ENCODE measurements around the gene CABCOCO1. TPM values are rescaled to one million over a fixed set of nuclear protein-coding genes. Genes with fewer than 3 reads are reported as not detected.

Gene CABCOCO1
- total RNA-seq, 1 donor: 6.2 TPM

DNA sequence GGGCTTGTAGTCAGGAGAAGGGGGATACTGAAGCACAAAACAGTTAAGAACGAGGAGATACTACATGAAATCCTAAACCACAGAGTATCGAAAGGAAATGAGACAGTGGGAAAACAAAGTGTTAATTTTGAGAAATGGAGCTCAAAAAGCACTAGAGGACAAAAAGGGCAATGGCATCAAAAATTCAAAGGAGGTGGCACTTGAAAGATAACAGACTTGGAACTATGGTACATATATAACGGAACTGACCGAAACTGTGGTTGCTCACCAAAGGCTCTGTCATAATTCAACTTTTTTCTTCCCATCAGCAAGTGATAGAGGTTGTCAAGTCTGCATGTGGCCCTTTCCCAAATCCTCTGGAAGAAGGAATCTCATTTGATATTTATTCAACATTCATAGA lies 97.0 kb downstream of the CABCOCO1 start:
- no peak overlapping the region for H3K4me3 ChIP-seq (ENCODE audit: low read depth, low read length)
- DNase-seq (ENCODE audit: low read depth): no peak
- TF ChIP-seq, protein P1, sequence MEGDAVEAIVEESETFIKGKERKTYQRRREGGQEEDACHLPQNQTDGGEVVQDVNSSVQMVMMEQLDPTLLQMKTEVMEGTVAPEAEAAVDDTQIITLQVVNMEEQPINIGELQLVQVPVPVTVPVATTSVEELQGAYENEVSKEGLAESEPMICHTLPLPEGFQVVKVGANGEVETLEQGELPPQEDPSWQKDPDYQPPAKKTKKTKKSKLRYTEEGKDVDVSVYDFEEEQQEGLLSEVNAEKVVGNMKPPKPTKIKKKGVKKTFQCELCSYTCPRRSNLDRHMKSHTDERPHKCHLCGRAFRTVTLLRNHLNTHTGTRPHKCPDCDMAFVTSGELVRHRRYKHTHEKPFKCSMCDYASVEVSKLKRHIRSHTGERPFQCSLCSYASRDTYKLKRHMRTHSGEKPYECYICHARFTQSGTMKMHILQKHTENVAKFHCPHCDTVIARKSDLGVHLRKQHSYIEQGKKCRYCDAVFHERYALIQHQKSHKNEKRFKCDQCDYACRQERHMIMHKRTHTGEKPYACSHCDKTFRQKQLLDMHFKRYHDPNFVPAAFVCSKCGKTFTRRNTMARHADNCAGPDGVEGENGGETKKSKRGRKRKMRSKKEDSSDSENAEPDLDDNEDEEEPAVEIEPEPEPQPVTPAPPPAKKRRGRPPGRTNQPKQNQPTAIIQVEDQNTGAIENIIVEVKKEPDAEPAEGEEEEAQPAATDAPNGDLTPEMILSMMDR (IDR thresholded peaks at IDR 0.05; ENCODE audit: insufficient read depth, low read length): no peak

DNA sequence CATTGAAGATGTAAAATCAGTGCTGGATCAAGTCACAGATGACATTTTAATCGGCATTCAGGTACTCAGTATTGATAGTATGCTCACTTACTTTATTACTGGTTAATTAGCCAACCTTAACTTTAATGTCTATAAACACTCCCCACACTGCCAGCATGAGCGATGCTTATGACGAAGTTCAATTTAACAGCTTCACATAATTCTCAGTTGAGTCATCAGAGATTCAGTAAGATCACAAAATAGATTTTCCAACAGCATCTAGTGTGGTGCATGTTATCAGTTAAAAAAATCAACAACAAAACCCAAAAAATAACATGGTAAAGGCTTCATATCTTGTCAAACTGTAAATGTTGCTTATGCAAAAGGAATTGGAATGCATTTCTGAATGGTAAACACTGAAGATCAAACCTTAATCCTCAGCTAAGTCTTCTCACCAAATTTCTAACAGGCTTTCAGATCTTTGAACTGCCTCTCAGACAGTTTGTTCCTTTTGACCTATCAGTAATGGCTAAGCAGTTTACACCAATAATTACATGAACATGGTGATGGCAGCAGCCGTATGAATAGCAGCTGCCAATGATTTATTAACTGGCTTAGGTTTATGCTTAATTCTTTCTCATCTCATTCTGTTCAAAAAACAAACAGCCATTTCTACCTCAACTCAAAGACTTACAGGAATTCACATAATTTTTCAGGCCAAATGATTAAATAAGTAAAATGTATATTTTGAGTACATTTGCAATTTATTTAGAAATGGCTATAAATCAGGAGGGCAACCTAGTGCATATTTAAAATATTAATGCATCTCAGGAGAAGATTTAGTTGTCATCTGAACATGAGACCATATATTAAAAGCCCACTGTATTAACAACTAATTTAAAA lies 98.5 kb downstream of the CABCOCO1 start:
- peak; percentile 79 for DNase-seq (ENCODE audit: low read depth)
- TF ChIP-seq, protein P1 (IDR thresholded peaks at IDR 0.05; ENCODE audit: insufficient read depth, low read length): no peak

DNA sequence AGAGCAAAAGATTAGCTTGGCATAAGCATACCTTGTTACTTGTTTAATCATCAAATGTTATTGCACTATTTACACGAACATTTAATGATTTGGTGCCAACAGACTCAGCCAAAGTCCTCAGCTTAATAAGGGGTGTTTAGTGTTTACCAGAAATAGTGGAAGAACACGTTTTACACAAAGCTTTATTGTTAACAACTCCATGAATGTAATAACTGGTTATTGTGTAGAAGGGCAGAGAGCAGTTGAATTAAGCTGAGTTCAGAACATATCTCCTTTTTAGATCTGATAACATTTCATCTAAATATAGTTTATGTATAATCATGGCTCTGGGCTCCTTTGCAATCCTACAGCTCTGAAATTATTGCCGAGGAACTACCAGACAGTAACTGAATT lies 99.1 kb downstream of the CABCOCO1 start:
- no peak overlapping the region for H3K4me3 ChIP-seq (ENCODE audit: low read depth, low read length)
- TF ChIP-seq, protein P1 (IDR thresholded peaks at IDR 0.05; ENCODE audit: insufficient read depth, low read length): no peak
- no peak for DNase-seq (ENCODE audit: low read depth)

More for the DNA sequence above, 98.5 kb downstream of the CABCOCO1 start:
- no peak overlapping the region for H3K4me3 ChIP-seq (ENCODE audit: low read depth, low read length)

DNA sequence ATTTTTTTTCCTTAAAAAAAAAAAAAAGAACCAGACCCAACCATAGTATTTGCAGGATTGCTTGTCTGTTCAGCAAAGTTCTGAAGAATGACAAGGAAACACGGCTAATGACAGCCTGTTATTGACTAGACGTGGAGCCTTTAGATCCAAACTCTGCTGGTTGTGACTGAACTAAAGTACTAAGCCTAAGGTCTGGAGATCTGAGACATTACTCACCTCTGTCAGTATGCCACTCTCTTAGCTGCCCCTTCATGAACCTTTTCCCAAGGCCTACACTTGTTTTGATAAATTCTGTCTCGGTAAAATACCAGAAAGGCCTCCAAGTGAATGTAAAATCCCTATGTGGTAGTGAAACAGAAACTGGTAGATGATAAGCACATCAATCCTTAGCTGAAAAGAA lies 101.0 kb downstream of the CABCOCO1 start:
- H3K4me3 ChIP-seq (ENCODE audit: low read depth, low read length): no peak overlapping the region
- TF ChIP-seq, protein P1 (IDR thresholded peaks at IDR 0.05; ENCODE audit: insufficient read depth, low read length): no peak
- DNase-seq (ENCODE audit: low read depth): no peak

DNA sequence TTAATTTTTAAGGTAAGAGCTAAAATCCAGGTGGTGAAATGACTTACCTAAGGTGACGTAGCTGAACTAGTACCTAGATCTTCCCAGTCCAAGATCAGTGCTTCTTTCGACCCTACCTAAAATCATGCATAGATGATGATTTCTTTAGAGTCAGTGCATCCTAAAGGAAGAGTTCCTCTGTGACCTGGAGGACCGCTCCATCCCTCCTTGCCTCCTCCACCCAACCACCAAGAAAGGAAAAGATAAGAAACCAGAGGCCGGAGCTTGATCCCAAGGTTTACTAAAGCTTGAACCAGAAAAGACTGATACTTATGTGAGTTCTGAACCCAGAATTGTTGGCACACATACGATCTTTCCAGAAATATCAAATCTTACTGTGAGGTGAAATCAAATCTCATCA lies 101.8 kb downstream of the CABCOCO1 start:
- no peak overlapping the region for H3K4me3 ChIP-seq (ENCODE audit: low read depth, low read length)
- no peak for DNase-seq (ENCODE audit: low read depth)
- TF ChIP-seq, protein P1 (IDR thresholded peaks at IDR 0.05; ENCODE audit: insufficient read depth, low read length): no peak

DNA sequence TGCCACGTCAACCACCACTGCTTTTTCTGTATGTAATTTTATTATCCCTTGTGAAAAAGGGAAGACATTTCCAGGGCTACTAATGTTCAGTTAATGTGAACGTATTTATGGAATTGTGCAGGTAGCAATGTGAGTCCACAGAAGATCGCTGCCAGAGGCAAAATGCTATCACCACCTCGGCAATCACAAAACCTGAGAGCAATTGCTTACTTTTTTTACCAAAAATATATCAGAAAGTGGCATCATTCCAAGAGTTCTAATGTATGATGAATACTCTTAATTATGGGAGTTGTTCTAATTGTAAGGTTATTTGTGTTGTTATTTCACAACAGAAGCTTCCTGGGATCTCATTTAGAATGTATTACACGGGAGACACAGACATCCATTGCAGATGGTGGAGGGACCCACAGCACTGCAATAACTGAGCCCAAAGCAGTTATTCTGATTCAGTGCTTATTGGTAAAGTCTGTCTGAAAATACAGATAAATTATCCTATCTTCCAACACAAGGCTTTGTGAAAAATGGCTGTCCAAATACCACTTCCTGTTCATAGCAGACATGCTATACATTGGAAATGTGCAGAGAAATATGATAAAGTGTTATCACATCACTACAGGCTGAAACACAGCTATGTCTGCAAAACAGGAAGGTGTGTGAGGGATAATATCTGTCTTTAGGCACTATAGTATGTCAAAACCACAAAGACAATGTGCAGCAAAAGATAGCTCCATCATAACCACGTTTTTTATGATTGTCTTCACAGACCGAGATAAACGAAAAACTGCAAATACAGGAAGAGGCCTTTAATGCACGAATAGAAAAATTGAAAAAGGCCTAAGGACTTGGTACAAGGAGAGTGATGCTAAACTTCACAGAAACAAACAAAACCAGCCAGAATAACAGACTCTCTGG lies 102.7 kb downstream of the CABCOCO1 start:
- DNase-seq (ENCODE audit: low read depth): no peak
- no peak overlapping the region for H3K4me3 ChIP-seq (ENCODE audit: low read depth, low read length)
- TF ChIP-seq, protein P1 (IDR thresholded peaks at IDR 0.05; ENCODE audit: insufficient read depth, low read length): no peak
